K562 (cell line): ENCODE measurements around the gene SYT13. TPM values are rescaled to one million over a fixed set of nuclear protein-coding genes. Genes with fewer than 3 reads are reported as not detected.

Experiments
- ATAC-seq: fragments of 200-7000 bp; cut with Tn5 transposase; 3 replicates; pipeline ENCODE4 v1.9.1; 2020; ENCODE audit warnings: moderate library complexity
- BruUV-seq: library from RNA; stranded (reverse); fragments of 400-500 nt; replicated peaks from 2 replicates; lab custom pipeline; 2021; lab: Mats Ljungman, UMichigan
- CTCF ChIA-PET: fragments of 300-600 bp; formaldehyde crosslinking; extraction: SDS; loops from one replicate; lab custom pipeline; 2021; ENCODE audit warnings: low intra/inter-chr PET ratio; lab: Yijun Ruan, JAX
- POLR2A ChIA-PET: fragments of 300-600, 350-650 bp; sonication (Branson Sonifier 250); formaldehyde crosslinking; extraction: SDS; loops from one replicate; lab custom pipeline; 2021; ENCODE audit warnings: antibody characterized with exemption, inconsistent platforms; lab: Yijun Ruan, JAX
- DNase-seq, 4 experiments: peaks; one replicate each; pipeline versions ENCODE4 v3.0.0 to v3.0.0-alpha.2; 2011 to 2018; ENCODE audit warnings: low spot score in 3 of 4, mixed read lengths in 3 of 4; ENCODE audit errors: extremely low read depth in 1 of 4
- FAIRE-seq: peaks from 2 replicates; lab custom pipeline; 2011; peaks lifted over from hg19 to GRCh38; lab: Jason Lieb, UNC
- H2AFZ ChIP-seq: 2 replicates; pipeline ENCODE4 v1.6.0; 2011; ENCODE audit warnings: low read depth, low read length, control low read depth, inconsistent platforms
- H3K27ac ChIP-seq: fragments of 200-600 bp; 3 replicates; pipeline ENCODE4 v1.8.0; 2011; ENCODE audit warnings: low read depth, mild to moderate bottlenecking, control low read depth, inconsistent platforms, low read length, moderate library complexity, mixed read lengths; ENCODE audit errors: extremely low read depth
- H3K27me3 ChIP-seq, 2 experiments: fragments of 300-600 bp in 1 of 2; 2 replicates in 1 of 2; 3 replicates in 1 of 2; pipeline versions ENCODE4 v1.6.0 to v1.8.0; 2011; ENCODE audit warnings: inconsistent platforms in 2 of 2, low read length in 2 of 2, mild to moderate bottlenecking in 1 of 2, mixed read lengths in 1 of 2, moderate library complexity in 1 of 2; ENCODE audit not compliant: control insufficient read depth in 2 of 2, insufficient read depth in 2 of 2
- H3K36me3 ChIP-seq: fragments of 300-600 bp; 3 replicates; pipeline ENCODE4 v1.8.0; 2011; ENCODE audit warnings: mild to moderate bottlenecking, low read length, inconsistent platforms; ENCODE audit not compliant: control insufficient read depth, insufficient read depth
- H3K4me1 ChIP-seq, 2 experiments: fragments of 200-600 bp in 1 of 2; replicated peaks in 1 of 2; 2 replicates in 1 of 2; 3 replicates in 1 of 2; pipeline versions ENCODE4 v1.5.1 to v1.8.0; 2011; ENCODE audit warnings: inconsistent platforms in 2 of 2, low read length in 2 of 2, mild to moderate bottlenecking in 1 of 2, mixed read lengths in 1 of 2, moderate library complexity in 1 of 2; ENCODE audit not compliant: control insufficient read depth in 2 of 2, insufficient read depth in 2 of 2
- H3K4me2 ChIP-seq: 2 replicates; pipeline ENCODE4 v1.6.1; 2011; ENCODE audit warnings: low read length, control low read depth, inconsistent platforms, mixed read lengths; ENCODE audit not compliant: insufficient read depth
- H3K4me3 ChIP-seq: fragments of 200-600 bp; sonication (generic), shearing (Covaris generic); 2 replicates; pipeline ENCODE4 v1.5.1; 2016; ENCODE audit warnings: control low read depth, inconsistent platforms
- H3K79me2 ChIP-seq: fragments of 200-600 bp; 3 replicates; pipeline ENCODE4 v1.8.0; 2011; ENCODE audit warnings: low read length, inconsistent platforms; ENCODE audit not compliant: control insufficient read depth, insufficient read depth
- H3K9ac ChIP-seq, 2 experiments: 2 replicates each; pipeline versions ENCODE4 v1.6.0 to v1.6.1; 2011; ENCODE audit warnings: low read depth in 2 of 2, low read length in 2 of 2, control low read depth in 1 of 2, inconsistent platforms in 1 of 2, mild to moderate bottlenecking in 1 of 2, mixed read lengths in 1 of 2; ENCODE audit not compliant: insufficient read depth in 1 of 2
- H3K9me1 ChIP-seq: one replicate; pipeline ENCODE4 v1.6.0; 2011; ENCODE audit warnings: inconsistent platforms, mild to moderate bottlenecking, low read length, moderate library complexity; ENCODE audit not compliant: control insufficient read depth, insufficient read depth
- H3K9me3 ChIP-seq: replicated peaks from 2 replicates; pipeline ENCODE4 v1.5.1; 2011; ENCODE audit warnings: low read depth, low read length, inconsistent platforms; ENCODE audit not compliant: control insufficient read depth, insufficient read depth
- H4K20me1 ChIP-seq: replicated peaks from 2 replicates; pipeline ENCODE4 v1.6.1; 2011; ENCODE audit warnings: low read length, inconsistent platforms, mixed read lengths; ENCODE audit not compliant: control insufficient read depth, insufficient read depth
- KDM1A ChIP-seq, 2 experiments: fragments of 450-650 bp; IDR thresholded peaks; 2 replicates each; pipeline ENCODE4 v1.6.1; 2016; ENCODE audit warnings: mild to moderate bottlenecking in 2 of 2
- PTTG1 ChIP-seq: fragments of 450-650 bp; IDR thresholded peaks from 2 replicates; pipeline ENCODE4 v1.6.1; 2016; ENCODE audit warnings: low read depth, mild to moderate bottlenecking, missing genetic modification characterization, missing compliant biosample characterization
- SLC30A9 ChIP-seq: fragments of 250-450 bp; sonication (Bioruptor Pico); IDR thresholded peaks from 2 replicates; pipeline ENCODE4 v1.8.0; 2022; ENCODE audit warnings: mild to moderate bottlenecking, moderate library complexity
- SMC3 ChIP-seq: conservative IDR thresholded peaks from 2 replicates; pipeline ENCODE4 v1.6.1; 2011; ENCODE audit warnings: low read depth, low read length, improper control_type of control experiment; ENCODE audit not compliant: insufficient read depth
- ZNF143 ChIP-seq: sonication (generic); formaldehyde crosslinking; IDR thresholded peaks from 2 replicates; pipeline ENCODE4 v1.9.0; 2022; ENCODE audit warnings: mild to moderate bottlenecking, missing genetic modification reagents
- ZNF584 ChIP-seq: fragments of 200-800 bp; sonication (Bioruptor generic); IDR thresholded peaks from 2 replicates; pipeline ENCODE4 v1.6.1; 2016; ENCODE audit warnings: low read depth, mild to moderate bottlenecking, missing genetic modification characterization, missing compliant biosample characterization
- WGBS: fragments of 100-300 bp; shearing (Covaris generic); methylation state at CpG from one replicate; pipeline ENCODE4 v1.1.6; 2016; ENCODE audit warnings: low coverage, mixed read lengths; ENCODE audit not compliant: insufficient coverage; ENCODE audit errors: missing lambda C conversion rate; 5-methylcytosine and 5-hydroxymethylcytosine counted together
- in situ Hi-C: fragments of 300-500 bp; cut with MboI; formaldehyde crosslinking; loops from 4 replicates; pipeline ENCODE4 v1.15.0; 2018; ENCODE audit warnings: inconsistent platforms, mixed read lengths
- intact Hi-C: fragments of 100-400 bp; cut with micrococcal nuclease; formaldehyde crosslinking; loops from 2 replicates; pipeline ENCODE4 v1.14.2; 2022
- polyA plus RNA-seq, 8 experiments: library from polyadenylated mRNA; depleted of rRNA in 4 of 8; stranded (reverse) in 5 of 8; unstranded in 3 of 8; fragments of >200 nt; fragmentation: Nextera tagmentation in 2 of 8; fragmentation: Illumina TruSeq in 1 of 8; extraction: Ambion mirVana in 2 of 8; extraction: Trizol in 1 of 8; gene quantifications; 2 replicates each; pipeline versions ENCODE4 v1.2.1 to v1.2.3, GENCODE V29; 2011 to 2014; ENCODE audit warnings: inconsistent platforms in 1 of 8, missing spikeins in 1 of 8
- total RNA-seq, 7 experiments: library from RNA; depleted of rRNA in 6 of 7; stranded (reverse); fragments of >200 nt in 6 of 7; fragmentation: Illumina TruSeq in 2 of 7; extraction: Trizol in 2 of 7; gene quantifications; 2 replicates each; pipeline versions ENCODE4 v1.2.1 to v1.2.3, GENCODE V29; 2011 to 2021; ENCODE audit warnings: low replicate concordance in 1 of 7
- TF ChIP-seq, protein P1 (sequence below): sonication (generic); formaldehyde crosslinking; IDR thresholded peaks from 2 replicates; pipeline ENCODE4 v1.8.0; 2022; ENCODE audit warnings: mild to moderate bottlenecking, missing genetic modification reagents
- TF ChIP-seq, protein P2 (sequence below): fragments of 450-650 bp; IDR thresholded peaks from 2 replicates; pipeline ENCODE4 v1.6.1; 2017; ENCODE audit warnings: antibody characterized with exemption, mild to moderate bottlenecking
- TF ChIP-seq, protein P3 (sequence below): fragments of 450-650 bp; IDR thresholded peaks from 2 replicates; pipeline ENCODE4 v1.6.1; 2016
- TF ChIP-seq, protein P4 (sequence below), 2 experiments: IDR thresholded peaks; 2 replicates each; pipeline ENCODE4 v1.6.1; 2011; ENCODE audit warnings: borderline replicate concordance in 1 of 2, control low read depth in 1 of 2, low read depth in 1 of 2, low read length in 1 of 2, mild to moderate bottlenecking in 1 of 2, mixed read lengths in 1 of 2, moderate library complexity in 1 of 2; ENCODE audit not compliant: insufficient read depth in 1 of 2, insufficient read length in 1 of 2, poor library complexity in 1 of 2, severe bottlenecking in 1 of 2; ENCODE audit errors: extremely low read depth in 1 of 2
- TF ChIP-seq, protein P5 (sequence below): fragments of 200-400 bp; formaldehyde crosslinking; IDR thresholded peaks from 2 replicates; pipeline ENCODE4 v1.6.1; 2017; ENCODE audit warnings: mild to moderate bottlenecking, low read depth, low read length, moderate library complexity

Gene SYT13
- total and polyA plus RNA-seq, 9 of the 15 experiments (the other 6 are each of a cell fraction or from before 2014, with no cell fraction given), result under 0.01 to 0.13 (median 0.08) TPM; not detected in 2

DNA sequence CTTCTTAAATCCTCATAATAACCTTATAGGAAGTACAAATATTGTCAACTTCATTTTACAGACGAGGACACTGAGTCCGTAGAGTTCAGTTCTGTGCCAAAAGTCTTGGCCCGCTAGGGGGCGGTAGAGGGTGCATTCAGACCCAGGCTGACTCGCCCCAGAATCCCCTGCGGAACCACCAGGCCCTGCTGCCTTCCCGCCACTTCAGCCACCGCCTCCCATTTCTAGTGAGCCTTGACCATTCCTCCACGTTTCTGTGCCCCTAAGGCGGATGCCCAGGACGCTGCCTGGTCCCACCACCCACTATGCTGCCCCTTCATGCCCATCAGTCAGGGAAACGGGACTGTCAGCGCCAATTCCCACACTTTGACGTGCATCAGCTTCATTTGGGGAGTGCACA, 19.1 kb downstream of the SYT13 start:
- Histone ChIP-seq H3K4me1 (no peaks in the 10 kb centered on the region), H3K36me3 (no peaks in the 10 kb centered on the region), H3K79me2 (no peaks in the 10 kb centered on the region), H3K27me3 (no peaks in the 10 kb centered on the region; a peak in 1 of 5 replicates), H4K20me1 (no peaks in the 10 kb centered on the region), H3K9me1 (no peaks in the 10 kb centered on the region), H3K4me2 (peak overlapping the region; percentile 21; the same call in 1 of the 2 replicates), H2AFZ (peak overlapping the region; percentile 57; the same call in 1 of the 2 replicates), H3K9me3 (no peaks in the 10 kb centered on the region), H3K4me3 (no peak overlapping the region), H3K27ac (no peak overlapping the region), H3K9ac (no peak overlapping the region)
- peak; percentile 62 to 81 (median 76) for DNase-seq
- ChIA-PET CTCF (no interaction called here), POLR2A (no interaction called here)
- ATAC-seq, result peak; percentile 96
- intact Hi-C loops (no loop called here), in situ Hi-C loops (no loop called here)
- 13% methylated on average over 14 of the region's 14 CpGs for WGBS
- FAIRE-seq, result peak; percentile 58
- BruUV-seq, result no TSS peak
- TF ChIP-seq KDM1A (IDR thresholded peaks at IDR 0.05) (no peak), ZNF143 (CRISPR knock-in tag) (peak; percentile 67), SMC3 (no peak), PTTG1 (tag) (no peak), SLC30A9 (CRISPR knock-in tag) (no peak), ZNF584 (CRISPR knock-in tag) (no peak)
- TF ChIP-seq, protein P1, sequence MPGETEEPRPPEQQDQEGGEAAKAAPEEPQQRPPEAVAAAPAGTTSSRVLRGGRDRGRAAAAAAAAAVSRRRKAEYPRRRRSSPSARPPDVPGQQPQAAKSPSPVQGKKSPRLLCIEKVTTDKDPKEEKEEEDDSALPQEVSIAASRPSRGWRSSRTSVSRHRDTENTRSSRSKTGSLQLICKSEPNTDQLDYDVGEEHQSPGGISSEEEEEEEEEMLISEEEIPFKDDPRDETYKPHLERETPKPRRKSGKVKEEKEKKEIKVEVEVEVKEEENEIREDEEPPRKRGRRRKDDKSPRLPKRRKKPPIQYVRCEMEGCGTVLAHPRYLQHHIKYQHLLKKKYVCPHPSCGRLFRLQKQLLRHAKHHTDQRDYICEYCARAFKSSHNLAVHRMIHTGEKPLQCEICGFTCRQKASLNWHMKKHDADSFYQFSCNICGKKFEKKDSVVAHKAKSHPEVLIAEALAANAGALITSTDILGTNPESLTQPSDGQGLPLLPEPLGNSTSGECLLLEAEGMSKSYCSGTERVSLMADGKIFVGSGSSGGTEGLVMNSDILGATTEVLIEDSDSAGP (CRISPR knock-in tag), result no peak
- TF ChIP-seq, protein P2, sequence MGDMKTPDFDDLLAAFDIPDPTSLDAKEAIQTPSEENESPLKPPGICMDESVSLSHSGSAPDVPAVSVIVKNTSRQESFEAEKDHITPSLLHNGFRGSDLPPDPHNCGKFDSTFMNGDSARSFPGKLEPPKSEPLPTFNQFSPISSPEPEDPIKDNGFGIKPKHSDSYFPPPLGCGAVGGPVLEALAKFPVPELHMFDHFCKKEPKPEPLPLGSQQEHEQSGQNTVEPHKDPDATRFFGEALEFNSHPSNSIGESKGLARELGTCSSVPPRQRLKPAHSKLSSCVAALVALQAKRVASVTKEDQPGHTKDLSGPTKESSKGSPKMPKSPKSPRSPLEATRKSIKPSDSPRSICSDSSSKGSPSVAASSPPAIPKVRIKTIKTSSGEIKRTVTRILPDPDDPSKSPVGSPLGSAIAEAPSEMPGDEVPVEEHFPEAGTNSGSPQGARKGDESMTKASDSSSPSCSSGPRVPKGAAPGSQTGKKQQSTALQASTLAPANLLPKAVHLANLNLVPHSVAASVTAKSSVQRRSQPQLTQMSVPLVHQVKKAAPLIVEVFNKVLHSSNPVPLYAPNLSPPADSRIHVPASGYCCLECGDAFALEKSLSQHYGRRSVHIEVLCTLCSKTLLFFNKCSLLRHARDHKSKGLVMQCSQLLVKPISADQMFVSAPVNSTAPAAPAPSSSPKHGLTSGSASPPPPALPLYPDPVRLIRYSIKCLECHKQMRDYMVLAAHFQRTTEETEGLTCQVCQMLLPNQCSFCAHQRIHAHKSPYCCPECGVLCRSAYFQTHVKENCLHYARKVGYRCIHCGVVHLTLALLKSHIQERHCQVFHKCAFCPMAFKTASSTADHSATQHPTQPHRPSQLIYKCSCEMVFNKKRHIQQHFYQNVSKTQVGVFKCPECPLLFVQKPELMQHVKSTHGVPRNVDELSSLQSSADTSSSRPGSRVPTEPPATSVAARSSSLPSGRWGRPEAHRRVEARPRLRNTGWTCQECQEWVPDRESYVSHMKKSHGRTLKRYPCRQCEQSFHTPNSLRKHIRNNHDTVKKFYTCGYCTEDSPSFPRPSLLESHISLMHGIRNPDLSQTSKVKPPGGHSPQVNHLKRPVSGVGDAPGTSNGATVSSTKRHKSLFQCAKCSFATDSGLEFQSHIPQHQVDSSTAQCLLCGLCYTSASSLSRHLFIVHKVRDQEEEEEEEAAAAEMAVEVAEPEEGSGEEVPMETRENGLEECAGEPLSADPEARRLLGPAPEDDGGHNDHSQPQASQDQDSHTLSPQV, result no peak
- TF ChIP-seq, protein P3, sequence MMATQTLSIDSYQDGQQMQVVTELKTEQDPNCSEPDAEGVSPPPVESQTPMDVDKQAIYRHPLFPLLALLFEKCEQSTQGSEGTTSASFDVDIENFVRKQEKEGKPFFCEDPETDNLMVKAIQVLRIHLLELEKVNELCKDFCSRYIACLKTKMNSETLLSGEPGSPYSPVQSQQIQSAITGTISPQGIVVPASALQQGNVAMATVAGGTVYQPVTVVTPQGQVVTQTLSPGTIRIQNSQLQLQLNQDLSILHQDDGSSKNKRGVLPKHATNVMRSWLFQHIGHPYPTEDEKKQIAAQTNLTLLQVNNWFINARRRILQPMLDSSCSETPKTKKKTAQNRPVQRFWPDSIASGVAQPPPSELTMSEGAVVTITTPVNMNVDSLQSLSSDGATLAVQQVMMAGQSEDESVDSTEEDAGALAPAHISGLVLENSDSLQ, result no peak
- TF ChIP-seq, protein P4, sequence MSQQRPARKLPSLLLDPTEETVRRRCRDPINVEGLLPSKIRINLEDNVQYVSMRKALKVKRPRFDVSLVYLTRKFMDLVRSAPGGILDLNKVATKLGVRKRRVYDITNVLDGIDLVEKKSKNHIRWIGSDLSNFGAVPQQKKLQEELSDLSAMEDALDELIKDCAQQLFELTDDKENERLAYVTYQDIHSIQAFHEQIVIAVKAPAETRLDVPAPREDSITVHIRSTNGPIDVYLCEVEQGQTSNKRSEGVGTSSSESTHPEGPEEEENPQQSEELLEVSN (IDR thresholded peaks at IDR 0.05; ENCODE audit: borderline replicate concordance in 1 of 2, extremely low read depth in 1 of 2, insufficient read depth in 1 of 2, insufficient read length in 1 of 2, low read depth in 1 of 2, low read length in 1 of 2, poor library complexity in 1 of 2, severe bottlenecking in 1 of 2), result peak; percentile 80 to 87
- TF ChIP-seq, protein P5, sequence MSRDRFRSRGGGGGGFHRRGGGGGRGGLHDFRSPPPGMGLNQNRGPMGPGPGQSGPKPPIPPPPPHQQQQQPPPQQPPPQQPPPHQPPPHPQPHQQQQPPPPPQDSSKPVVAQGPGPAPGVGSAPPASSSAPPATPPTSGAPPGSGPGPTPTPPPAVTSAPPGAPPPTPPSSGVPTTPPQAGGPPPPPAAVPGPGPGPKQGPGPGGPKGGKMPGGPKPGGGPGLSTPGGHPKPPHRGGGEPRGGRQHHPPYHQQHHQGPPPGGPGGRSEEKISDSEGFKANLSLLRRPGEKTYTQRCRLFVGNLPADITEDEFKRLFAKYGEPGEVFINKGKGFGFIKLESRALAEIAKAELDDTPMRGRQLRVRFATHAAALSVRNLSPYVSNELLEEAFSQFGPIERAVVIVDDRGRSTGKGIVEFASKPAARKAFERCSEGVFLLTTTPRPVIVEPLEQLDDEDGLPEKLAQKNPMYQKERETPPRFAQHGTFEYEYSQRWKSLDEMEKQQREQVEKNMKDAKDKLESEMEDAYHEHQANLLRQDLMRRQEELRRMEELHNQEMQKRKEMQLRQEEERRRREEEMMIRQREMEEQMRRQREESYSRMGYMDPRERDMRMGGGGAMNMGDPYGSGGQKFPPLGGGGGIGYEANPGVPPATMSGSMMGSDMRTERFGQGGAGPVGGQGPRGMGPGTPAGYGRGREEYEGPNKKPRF, result no peak
